HG03196 (cell line): Measurements from ENCODE around the gene RABGAP1L.
A peak's percentile ranks its signal among the peaks of the same experiment; 100 is the strongest.

Source experiments
- ATAC-seq: cut with Tn5 transposase; IDR thresholded peaks from one replicate; pipeline ENCODE4 v1.9.1; 2021; ENCODE audit not compliant: unreplicated experiment

RABGAP1L gene

GRCh38 chr1:174975764-174976163, 816.4 kb downstream of the RABGAP1L start:
- ATAC-seq, result no peak

- no peak for ATAC-seq
These were observed 817.3 kb downstream of the RABGAP1L start for GRCh38 chr1:174976436-174977108.

- no peak for ATAC-seq
These were observed 823.8 kb downstream of the RABGAP1L start for GRCh38 chr1:174982971-174983689.

GRCh38 chr1:174984952-174985351, 825.6 kb downstream of the RABGAP1L start:
- ATAC-seq, result no peak

GRCh38 chr1:174988539-174988938, 829.2 kb downstream of the RABGAP1L start:
- ATAC-seq, result peak; percentile 17

- ATAC-seq, result peak; percentile 58
These were observed 829.7 kb downstream of the RABGAP1L start for GRCh38 chr1:174988986-174989385.

GRCh38 chr1:174989536-174990220, 830.4 kb downstream of the RABGAP1L start:
- no peak for ATAC-seq

GRCh38 chr1:174990382-174990999, 831.2 kb downstream of the RABGAP1L start:
- no peak for ATAC-seq

GRCh38 chr1:174991473-174991872, 832.2 kb downstream of the RABGAP1L start:
- no peak for ATAC-seq

- ATAC-seq, result no peak
These were observed 835.8 kb downstream of the RABGAP1L start for GRCh38 chr1:174995121-174995520.

- no peak for ATAC-seq
These were observed 836.6 kb downstream of the RABGAP1L start for GRCh38 chr1:174995916-174996315.

GRCh38 chr1:174996476-174996875, 837.2 kb downstream of the RABGAP1L start:
- ATAC-seq, result no peak

GRCh38 chr1:174997041-174997440, 837.7 kb downstream of the RABGAP1L start:
- no peak for ATAC-seq

GRCh38 chr1:174998569-174999215, 839.4 kb downstream of the RABGAP1L start:
- no peak for ATAC-seq

- ATAC-seq, result peak; percentile 75
These were observed 840.1 kb downstream of the RABGAP1L start for GRCh38 chr1:174999216-174999935.

- peak; percentile 13 for ATAC-seq
These were observed 840.8 kb downstream of the RABGAP1L start, which contains the start of gene CACYBP for GRCh38 chr1:174999936-175000696. Gene CACYBP, plus strand, starts transcription at chr1:174999947. Its CDS starts 234 bp downstream, at chr1:175000181.

GRCh38 chr1:175000697-175001187, 841.4 kb downstream of the RABGAP1L start:
- no peak for ATAC-seq

GRCh38 chr1:175002910-175003517, 843.7 kb downstream of the RABGAP1L start:
- ATAC-seq, result no peak

GRCh38 chr1:175003521-175003920, 844.2 kb downstream of the RABGAP1L start:
- no peak for ATAC-seq
